HEK293 (cell line): ENCODE data around the gene MYL9.
A peak's percentile ranks its signal among the peaks of the same experiment; 100 is the strongest.

ENCODE experiments used
- CTCF ChIA-PET: fragments of 350-600 bp; formaldehyde crosslinking; extraction: SDS; loops from one replicate; lab custom pipeline; 2021; ENCODE audit warnings: antibody characterized with exemption; lab: Yijun Ruan, JAX
- POLR2A ChIA-PET: fragments of 300-600 bp; formaldehyde crosslinking; extraction: SDS; loops from one replicate; lab custom pipeline; 2020; ENCODE audit warnings: antibody characterized with exemption, inconsistent platforms; lab: Yijun Ruan, JAX
- H3K27ac ChIP-seq: fragments of 200-500 bp; sonication (Bioruptor generic); 2 replicates; pipeline ENCODE4 v1.5.1; 2014; ENCODE audit warnings: low read depth, low read length, control low read depth, inconsistent platforms; ENCODE audit errors: extremely low read depth
- H3K36me3 ChIP-seq, 2 experiments: fragments of 200-500 bp in 1 of 2; sonication (Bioruptor generic) in 1 of 2; 1 replicate in 1 of 2; 2 replicates in 1 of 2; pipeline ENCODE4 v1.5.1; 2014 to 2017; ENCODE audit warnings: inconsistent platforms in 2 of 2, low read length in 2 of 2; ENCODE audit not compliant: control insufficient read depth in 2 of 2, insufficient read depth in 1 of 2
- H3K4me1 ChIP-seq: fragments of 200-500 bp; sonication (Bioruptor generic); 2 replicates; pipeline ENCODE4 v1.5.1; 2014; ENCODE audit warnings: mild to moderate bottlenecking, low read length, inconsistent platforms; ENCODE audit not compliant: control insufficient read depth, insufficient read depth
- H3K4me3 ChIP-seq: 2 replicates; pipeline ENCODE4 v1.5.1; 2011; ENCODE audit warnings: low read depth, mild to moderate bottlenecking, control low read depth, low read length, moderate library complexity
- H3K9me3 ChIP-seq: fragments of 200-500 bp; sonication (Bioruptor generic); 2 replicates; pipeline ENCODE4 v1.5.1; 2014; ENCODE audit warnings: low read depth, low read length, inconsistent platforms; ENCODE audit not compliant: control insufficient read depth, insufficient read depth
- EGR2 ChIP-seq: fragments of 450-650 bp; formaldehyde crosslinking; IDR thresholded peaks from 2 replicates; pipeline ENCODE4 v1.5.1; 2016; ENCODE audit warnings: low read depth, missing biosample characterization, missing genetic modification characterization
- GLI4 ChIP-seq: fragments of 450-650 bp; formaldehyde crosslinking; IDR thresholded peaks from 2 replicates; pipeline ENCODE4 v1.5.1; 2016; ENCODE audit warnings: missing biosample characterization, missing genetic modification characterization
- GLIS2 ChIP-seq: fragments of 450-650 bp; formaldehyde crosslinking; IDR thresholded peaks from 2 replicates; pipeline ENCODE4 v1.5.1; 2016; ENCODE audit warnings: missing biosample characterization, missing genetic modification characterization
- KLF10 ChIP-seq: fragments of 450-650 bp; IDR thresholded peaks from 2 replicates; pipeline ENCODE4 v1.5.1; 2018; ENCODE audit warnings: missing biosample characterization, mild to moderate bottlenecking, missing genetic modification characterization
- KLF7 ChIP-seq: fragments of 450-650 bp; formaldehyde crosslinking; IDR thresholded peaks from 2 replicates; pipeline ENCODE4 v1.5.1; 2016; ENCODE audit warnings: missing biosample characterization, missing genetic modification characterization, borderline replicate concordance
- KLF9 ChIP-seq: fragments of 450-650 bp; formaldehyde crosslinking; IDR thresholded peaks from 2 replicates; pipeline ENCODE4 v1.5.1; 2016; ENCODE audit warnings: missing biosample characterization, missing genetic modification characterization, low read depth
- REPIN1 ChIP-seq: fragments of 450-650 bp; formaldehyde crosslinking; IDR thresholded peaks from 2 replicates; pipeline ENCODE4 v1.5.1; 2017; ENCODE audit warnings: missing biosample characterization, missing genetic modification characterization, low read depth
- SCRT1 ChIP-seq: fragments of 450-650 bp; formaldehyde crosslinking; IDR thresholded peaks from 2 replicates; pipeline ENCODE4 v1.5.1; 2016; ENCODE audit warnings: missing biosample characterization, missing genetic modification characterization, borderline replicate concordance
- SCRT2 ChIP-seq: fragments of 450-650 bp; formaldehyde crosslinking; IDR thresholded peaks from 2 replicates; pipeline ENCODE4 v1.5.1; 2016; ENCODE audit warnings: missing biosample characterization, missing genetic modification characterization
- SP7 ChIP-seq: fragments of 450-650 bp; formaldehyde crosslinking; IDR thresholded peaks from 2 replicates; pipeline ENCODE4 v1.5.1; 2016; ENCODE audit warnings: missing biosample characterization, missing genetic modification characterization
- WT1 ChIP-seq: fragments of 450-650 bp; formaldehyde crosslinking; IDR thresholded peaks from 2 replicates; pipeline ENCODE4 v1.5.1; 2016; ENCODE audit warnings: missing biosample characterization, missing genetic modification characterization
- YY1 ChIP-seq: fragments of 450-650 bp; formaldehyde crosslinking; IDR thresholded peaks from 2 replicates; pipeline ENCODE4 v1.5.1; 2018; ENCODE audit warnings: missing biosample characterization, missing genetic modification characterization
- ZBTB20 ChIP-seq: fragments of 450-650 bp; formaldehyde crosslinking; IDR thresholded peaks from 2 replicates; pipeline ENCODE4 v1.5.1; 2016; ENCODE audit warnings: missing biosample characterization, missing genetic modification characterization
- ZEB2 ChIP-seq: fragments of 450-650 bp; formaldehyde crosslinking; IDR thresholded peaks from 2 replicates; pipeline ENCODE4 v1.5.1; 2016; ENCODE audit warnings: missing biosample characterization, missing genetic modification characterization
- ZFP37 ChIP-seq: fragments of 450-650 bp; formaldehyde crosslinking; IDR thresholded peaks from 2 replicates; pipeline ENCODE4 v1.5.1; 2016; ENCODE audit warnings: missing biosample characterization, missing genetic modification characterization
- ZNF239 ChIP-seq: fragments of 450-650 bp; formaldehyde crosslinking; IDR thresholded peaks from 2 replicates; pipeline ENCODE4 v1.5.1; 2016; ENCODE audit warnings: missing biosample characterization, missing genetic modification characterization
- ZNF335 ChIP-seq: fragments of 450-650 bp; formaldehyde crosslinking; conservative IDR thresholded peaks from 2 replicates; pipeline ENCODE4 v1.5.1; 2016; ENCODE audit warnings: missing biosample characterization, missing genetic modification characterization
- ZNF354C ChIP-seq: fragments of 450-650 bp; formaldehyde crosslinking; IDR thresholded peaks from 2 replicates; pipeline ENCODE4 v1.5.1; 2016; ENCODE audit warnings: missing biosample characterization, missing genetic modification characterization, low read depth, borderline replicate concordance
- ZNF404 ChIP-seq: fragments of 450-650 bp; formaldehyde crosslinking; IDR thresholded peaks from 2 replicates; pipeline ENCODE4 v1.5.1; 2017; ENCODE audit warnings: missing biosample characterization, missing genetic modification characterization
- ZNF501 ChIP-seq: fragments of 450-650 bp; formaldehyde crosslinking; IDR thresholded peaks from 2 replicates; pipeline ENCODE4 v1.5.1; 2016; ENCODE audit warnings: missing biosample characterization, missing genetic modification characterization
- ZNF548 ChIP-seq: fragments of 450-650 bp; formaldehyde crosslinking; IDR thresholded peaks from 2 replicates; pipeline ENCODE4 v1.5.1; 2016; ENCODE audit warnings: missing biosample characterization, missing genetic modification characterization
- ZNF660 ChIP-seq: fragments of 450-650 bp; IDR thresholded peaks from 2 replicates; pipeline ENCODE4 v1.5.1; 2018; ENCODE audit warnings: missing biosample characterization, mild to moderate bottlenecking, missing genetic modification characterization
- ZNF792 ChIP-seq: fragments of 450-650 bp; formaldehyde crosslinking; IDR thresholded peaks from 2 replicates; pipeline ENCODE4 v1.5.1; 2016; ENCODE audit warnings: missing biosample characterization, missing genetic modification characterization
- ZNF837 ChIP-seq: fragments of 450-650 bp; formaldehyde crosslinking; IDR thresholded peaks from 2 replicates; pipeline ENCODE4 v1.5.1; 2016; ENCODE audit warnings: missing biosample characterization, missing genetic modification characterization
- ZSCAN30 ChIP-seq: fragments of 450-650 bp; IDR thresholded peaks from 2 replicates; pipeline ENCODE4 v1.5.1; 2018; ENCODE audit warnings: missing biosample characterization, mild to moderate bottlenecking, missing genetic modification characterization, moderate library complexity
- TF ChIP-seq, protein P1 (sequence below): fragments of 450-650 bp; formaldehyde crosslinking; optimal IDR thresholded peaks from 2 replicates; pipeline ENCODE3; 2016; ENCODE audit warnings: missing biosample characterization, mild to moderate bottlenecking, missing genetic modification characterization
- TF ChIP-seq, protein P2 (sequence below): fragments of 450-650 bp; formaldehyde crosslinking; IDR thresholded peaks from 2 replicates; pipeline ENCODE4 v1.5.1; 2016; ENCODE audit warnings: missing biosample characterization, missing genetic modification characterization
- TF ChIP-seq, protein P3 (sequence below): fragments of 450-650 bp; formaldehyde crosslinking; IDR thresholded peaks from 2 replicates; pipeline ENCODE4 v1.5.1; 2016; ENCODE audit warnings: missing biosample characterization, missing genetic modification characterization
- TF ChIP-seq, protein P4 (sequence below): fragments of 450-650 bp; formaldehyde crosslinking; IDR thresholded peaks from 2 replicates; pipeline ENCODE4 v1.5.1; 2017; ENCODE audit warnings: missing biosample characterization, missing genetic modification characterization

Gene MYL9

DNA sequence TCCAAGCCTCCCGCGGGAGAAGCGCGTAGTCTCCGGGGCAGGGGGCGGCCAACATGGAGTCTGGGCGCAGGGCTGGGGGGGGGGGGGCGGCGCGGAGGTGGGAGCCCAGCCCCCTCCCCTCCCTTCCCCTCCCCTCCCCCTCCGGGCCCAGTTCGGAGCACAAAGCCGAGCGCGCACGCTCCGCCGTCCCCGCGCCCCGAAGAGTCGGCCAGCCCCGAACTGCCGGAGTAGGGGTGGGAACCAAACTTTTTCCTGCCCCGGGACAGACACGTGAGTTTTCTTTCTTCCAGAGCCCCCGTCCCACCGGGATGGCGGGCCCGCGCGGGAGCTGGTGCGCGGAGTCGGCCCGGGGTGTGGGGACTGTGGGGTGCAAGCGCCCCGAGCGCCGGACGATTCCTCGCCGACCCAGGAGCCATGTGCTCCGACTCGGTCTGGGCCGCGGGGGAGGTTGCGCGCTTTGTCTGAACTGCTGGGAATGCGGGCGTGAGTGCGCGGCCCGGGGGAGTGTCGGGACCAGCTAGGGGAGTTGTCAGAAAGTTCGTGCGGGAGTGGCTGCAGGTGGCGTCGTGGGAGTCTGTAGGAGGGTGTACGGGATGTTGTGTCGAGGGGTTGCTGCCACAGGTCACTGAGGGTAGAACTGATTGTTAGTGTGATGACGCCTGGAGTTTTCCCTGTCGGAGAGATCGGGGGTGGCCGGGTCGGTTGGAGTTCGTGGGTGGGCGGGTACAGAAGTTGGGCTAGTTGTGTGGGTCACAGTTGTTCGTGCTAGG, 33.2 kb downstream of the MYL9 start:
- CTCF ChIA-PET = interaction anchor here (0.6 to 2.1 kb wide), 4 partner anchors 13 to 32 kb away, joined by 3 to 11 read pairs (median 4); partner anchors contain the start of gene RAB5IF
- peak overlapping the region; percentile 70 for H3K4me3 ChIP-seq
- POLR2A ChIA-PET = interaction anchor here (0.9 to 3.1 kb wide), 3 partner anchors 30 to 248 kb away, joined by 3 to 26 read pairs (median 7); partner anchors contain the start of gene RAB5IF
- peak overlapping the region; percentile 94 for H3K27ac ChIP-seq
- H3K9me3 ChIP-seq = no peaks in the 10 kb centered on the region
- H3K36me3 ChIP-seq = peaks cover 0 to 13% of the 10 kb centered on the region in 2 experiments; a peak in 2 of 3 replicates
- peaks cover 4% of the 10 kb centered on the region; the same call in 1 of the 2 replicates for H3K4me1 ChIP-seq
- 0 out of 2 replicates have a peak, but pooled peaks have one; percentile 21 for TF ChIP-seq KLF7
- TF ChIP-seq, protein P1, sequence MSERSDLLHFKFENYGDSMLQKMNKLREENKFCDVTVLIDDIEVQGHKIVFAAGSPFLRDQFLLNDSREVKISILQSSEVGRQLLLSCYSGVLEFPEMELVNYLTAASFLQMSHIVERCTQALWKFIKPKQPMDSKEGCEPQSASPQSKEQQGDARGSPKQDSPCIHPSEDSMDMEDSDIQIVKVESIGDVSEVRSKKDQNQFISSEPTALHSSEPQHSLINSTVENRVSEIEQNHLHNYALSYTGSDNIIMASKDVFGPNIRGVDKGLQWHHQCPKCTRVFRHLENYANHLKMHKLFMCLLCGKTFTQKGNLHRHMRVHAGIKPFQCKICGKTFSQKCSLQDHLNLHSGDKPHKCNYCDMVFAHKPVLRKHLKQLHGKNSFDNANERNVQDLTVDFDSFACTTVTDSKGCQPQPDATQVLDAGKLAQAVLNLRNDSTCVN = peak; percentile 98
- TF ChIP-seq ZNF837 (tag by site-specific recombination) = peak; percentile 76
- no peak for TF ChIP-seq ZNF548 (tag by site-specific recombination)
- TF ChIP-seq WT1 (tag by site-specific recombination) = peak; percentile 93
- TF ChIP-seq EGR2 = peak; percentile 99
- TF ChIP-seq GLIS2 (tag by site-specific recombination) = peak; percentile 98
- peak; percentile 65 for TF ChIP-seq ZBTB20 (tag by site-specific recombination)
- peak; percentile 64 for TF ChIP-seq ZEB2 (tag by site-specific recombination)
- TF ChIP-seq YY1 = 0 out of 2 replicates have a peak, but pooled peaks have one; percentile 13
- TF ChIP-seq GLI4 = no peak
- peak; percentile 60 for TF ChIP-seq KLF10 (tag by site-specific recombination)
- TF ChIP-seq ZSCAN30 (tag by site-specific recombination) = 0 out of 2 replicates have a peak, but pooled peaks have one; percentile 46
- peak; percentile 91 for TF ChIP-seq SCRT2
- TF ChIP-seq ZNF404 (tag by site-specific recombination) = no peak
- TF ChIP-seq ZNF501 (tag by site-specific recombination) = no peak
- peak; percentile 81 for TF ChIP-seq KLF9
- TF ChIP-seq, protein P2, sequence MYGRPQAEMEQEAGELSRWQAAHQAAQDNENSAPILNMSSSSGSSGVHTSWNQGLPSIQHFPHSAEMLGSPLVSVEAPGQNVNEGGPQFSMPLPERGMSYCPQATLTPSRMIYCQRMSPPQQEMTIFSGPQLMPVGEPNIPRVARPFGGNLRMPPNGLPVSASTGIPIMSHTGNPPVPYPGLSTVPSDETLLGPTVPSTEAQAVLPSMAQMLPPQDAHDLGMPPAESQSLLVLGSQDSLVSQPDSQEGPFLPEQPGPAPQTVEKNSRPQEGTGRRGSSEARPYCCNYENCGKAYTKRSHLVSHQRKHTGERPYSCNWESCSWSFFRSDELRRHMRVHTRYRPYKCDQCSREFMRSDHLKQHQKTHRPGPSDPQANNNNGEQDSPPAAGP (tag by site-specific recombination) = peak; percentile 88
- TF ChIP-seq, protein P3, sequence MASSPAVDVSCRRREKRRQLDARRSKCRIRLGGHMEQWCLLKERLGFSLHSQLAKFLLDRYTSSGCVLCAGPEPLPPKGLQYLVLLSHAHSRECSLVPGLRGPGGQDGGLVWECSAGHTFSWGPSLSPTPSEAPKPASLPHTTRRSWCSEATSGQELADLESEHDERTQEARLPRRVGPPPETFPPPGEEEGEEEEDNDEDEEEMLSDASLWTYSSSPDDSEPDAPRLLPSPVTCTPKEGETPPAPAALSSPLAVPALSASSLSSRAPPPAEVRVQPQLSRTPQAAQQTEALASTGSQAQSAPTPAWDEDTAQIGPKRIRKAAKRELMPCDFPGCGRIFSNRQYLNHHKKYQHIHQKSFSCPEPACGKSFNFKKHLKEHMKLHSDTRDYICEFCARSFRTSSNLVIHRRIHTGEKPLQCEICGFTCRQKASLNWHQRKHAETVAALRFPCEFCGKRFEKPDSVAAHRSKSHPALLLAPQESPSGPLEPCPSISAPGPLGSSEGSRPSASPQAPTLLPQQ (tag by site-specific recombination) = peak; percentile 37; the same call in 1 of the 2 replicates
- TF ChIP-seq SP7 (tag by site-specific recombination) = peak; percentile 74; the same call in 1 of the 2 replicates
- peak; percentile 56 for TF ChIP-seq SCRT1
- TF ChIP-seq ZNF792 (tag by site-specific recombination) = no peak
- TF ChIP-seq, protein P4, sequence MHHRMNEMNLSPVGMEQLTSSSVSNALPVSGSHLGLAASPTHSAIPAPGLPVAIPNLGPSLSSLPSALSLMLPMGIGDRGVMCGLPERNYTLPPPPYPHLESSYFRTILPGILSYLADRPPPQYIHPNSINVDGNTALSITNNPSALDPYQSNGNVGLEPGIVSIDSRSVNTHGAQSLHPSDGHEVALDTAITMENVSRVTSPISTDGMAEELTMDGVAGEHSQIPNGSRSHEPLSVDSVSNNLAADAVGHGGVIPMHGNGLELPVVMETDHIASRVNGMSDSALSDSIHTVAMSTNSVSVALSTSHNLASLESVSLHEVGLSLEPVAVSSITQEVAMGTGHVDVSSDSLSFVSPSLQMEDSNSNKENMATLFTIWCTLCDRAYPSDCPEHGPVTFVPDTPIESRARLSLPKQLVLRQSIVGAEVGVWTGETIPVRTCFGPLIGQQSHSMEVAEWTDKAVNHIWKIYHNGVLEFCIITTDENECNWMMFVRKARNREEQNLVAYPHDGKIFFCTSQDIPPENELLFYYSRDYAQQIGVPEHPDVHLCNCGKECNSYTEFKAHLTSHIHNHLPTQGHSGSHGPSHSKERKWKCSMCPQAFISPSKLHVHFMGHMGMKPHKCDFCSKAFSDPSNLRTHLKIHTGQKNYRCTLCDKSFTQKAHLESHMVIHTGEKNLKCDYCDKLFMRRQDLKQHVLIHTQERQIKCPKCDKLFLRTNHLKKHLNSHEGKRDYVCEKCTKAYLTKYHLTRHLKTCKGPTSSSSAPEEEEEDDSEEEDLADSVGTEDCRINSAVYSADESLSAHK = 0 out of 2 replicates have a peak, but pooled peaks have one; percentile 8
- no peak; the same call in 1 of the 2 replicates for TF ChIP-seq ZNF335 (tag by site-specific recombination)
- TF ChIP-seq ZFP37 = peak; percentile 82
- TF ChIP-seq ZNF239 (tag by site-specific recombination) = no peak
- TF ChIP-seq REPIN1 (tag by site-specific recombination) = no peak
- TF ChIP-seq ZNF660 = no peak
- no peak for TF ChIP-seq ZNF354C (tag by site-specific recombination)
